GM23338 (cell line): ENCODE data around the gene RBPJL. TPM values are rescaled to one million over a fixed set of nuclear protein-coding genes. Genes with fewer than 3 reads are reported as not detected.

Experiments
- ATAC-seq: fragments of 200-7000 bp; cut with Tn5 transposase; 3 replicates; pipeline ENCODE4 v1.9.1; 2020
- DNase-seq: peaks from one replicate; pipeline ENCODE4 v3.0.0-alpha.2; 2015; ENCODE audit warnings: low spot score
- H2AFZ ChIP-seq: fragments of 200-600 bp; sonication (generic); 2 replicates; pipeline ENCODE4 v1.8.0; 2016; ENCODE audit warnings: antibody characterized with exemption, mild to moderate bottlenecking, moderate library complexity
- H3F3A ChIP-seq: fragments of 200-600 bp; sonication (generic); replicated peaks from 2 replicates; pipeline ENCODE4 v1.8.0; 2017; ENCODE audit warnings: antibody characterized with exemption, mixed run types, low read depth
- H3K27ac ChIP-seq: fragments of 200-600 bp; sonication (generic); 2 replicates; pipeline ENCODE4 v1.6.1; 2016; ENCODE audit warnings: low read depth
- H3K27me3 ChIP-seq: fragments of 200-600 bp; sonication (generic); 2 replicates; pipeline ENCODE4 v1.8.0; 2016; ENCODE audit warnings: mild to moderate bottlenecking, mixed run types, moderate library complexity; ENCODE audit not compliant: insufficient read depth
- H3K36me3 ChIP-seq: fragments of 200-600 bp; sonication (generic); 2 replicates; pipeline ENCODE4 v1.8.0; 2016; ENCODE audit warnings: mild to moderate bottlenecking; ENCODE audit not compliant: insufficient read depth
- H3K4me1 ChIP-seq: fragments of 200-600 bp; sonication (generic); 2 replicates; pipeline ENCODE4 v1.8.0; 2016; ENCODE audit warnings: mild to moderate bottlenecking, moderate library complexity; ENCODE audit not compliant: insufficient read depth
- H3K4me2 ChIP-seq: fragments of 200-600 bp; sonication (generic); 2 replicates; pipeline ENCODE4 v1.7.1; 2017; ENCODE audit warnings: mixed run types
- H3K4me3 ChIP-seq: fragments of 200-600 bp; sonication (generic); 2 replicates; pipeline ENCODE4 v1.6.1; 2016; ENCODE audit warnings: mixed run types
- H3K79me2 ChIP-seq: fragments of 200-600 bp; sonication (generic); replicated peaks from 2 replicates; pipeline ENCODE4 v1.8.0; 2017; ENCODE audit warnings: mild to moderate bottlenecking; ENCODE audit not compliant: insufficient read depth
- H3K9me2 ChIP-seq: fragments of 200-600 bp; sonication (generic); 2 replicates; pipeline ENCODE4 v1.8.0; 2017; ENCODE audit not compliant: insufficient read depth
- H4K20me1 ChIP-seq: fragments of 200-600 bp; sonication (generic); replicated peaks from 2 replicates; pipeline ENCODE4 v1.8.0; 2017; ENCODE audit warnings: mild to moderate bottlenecking; ENCODE audit not compliant: insufficient read depth
- H3K27ac Mint-ChIP-seq: 2 replicates; pipeline ENCODE4 v1.8.0; 2020; ENCODE audit warnings: inconsistent platforms, mild to moderate bottlenecking, moderate library complexity, mixed read lengths
- H3K27me3 Mint-ChIP-seq: 3 replicates; pipeline ENCODE4 v1.8.0; 2022; ENCODE audit warnings: low read depth, mild to moderate bottlenecking, moderate library complexity, mixed read lengths, inconsistent platforms; ENCODE audit not compliant: insufficient read depth, poor library complexity
- H3K36me3 Mint-ChIP-seq: 3 replicates; pipeline ENCODE4 v1.8.0; 2021; ENCODE audit warnings: low read depth, mild to moderate bottlenecking, inconsistent platforms, moderate library complexity, mixed read lengths
- H3K4me1 Mint-ChIP-seq: 3 replicates; pipeline ENCODE4 v1.8.0; 2020; ENCODE audit warnings: mild to moderate bottlenecking, inconsistent platforms, mixed read lengths
- H3K4me3 Mint-ChIP-seq: 3 replicates; pipeline ENCODE4 v1.8.0; 2021; ENCODE audit warnings: moderate library complexity, mild to moderate bottlenecking, inconsistent platforms, mixed read lengths
- H3K9me3 Mint-ChIP-seq: 3 replicates; pipeline ENCODE4 v1.8.0; 2020; ENCODE audit warnings: moderate library complexity, mild to moderate bottlenecking, inconsistent platforms, mixed read lengths
- EZH2 ChIP-seq: fragments of 200-600 bp; sonication (generic); IDR thresholded peaks from one replicate; pipeline ENCODE4 v1.8.0; 2017; ENCODE audit warnings: antibody characterized with exemption, mild to moderate bottlenecking, low read depth; ENCODE audit not compliant: unreplicated experiment
- EZH2phosphoT487 ChIP-seq: fragments of 200-600 bp; sonication (generic); IDR thresholded peaks from one replicate; pipeline ENCODE4 v1.8.1; 2018; ENCODE audit warnings: antibody characterized with exemption; ENCODE audit not compliant: unreplicated experiment
- JUNB ChIP-seq: IDR thresholded peaks from one replicate; pipeline ENCODE4 v1.6.1; 2016; ENCODE audit warnings: antibody characterized with exemption; ENCODE audit not compliant: unreplicated experiment
- POLR2AphosphoS5 ChIP-seq: IDR thresholded peaks from 2 replicates; pipeline ENCODE4 v1.6.1; 2016; ENCODE audit warnings: antibody characterized with exemption, low read depth
- STAT1 ChIP-seq: IDR thresholded peaks from one replicate; pipeline ENCODE4 v1.6.1; 2016; ENCODE audit warnings: antibody characterized with exemption; ENCODE audit not compliant: unreplicated experiment
- ZNF114 ChIP-seq: fragments of 250-450 bp; sonication (Bioruptor Pico); IDR thresholded peaks from 2 replicates; pipeline ENCODE4 v1.5.0; 2020; ENCODE audit warnings: mild to moderate bottlenecking, moderate library complexity
- polyA plus RNA-seq: library from polyadenylated mRNA; unstranded; fragments of >200 nt; fragmentation: Nextera tagmentation; extraction: Ambion mirVana; gene quantifications from 2 replicates; pipeline ENCODE4 v1.2.1, GENCODE V29; 2016
- total RNA-seq: library from RNA; depleted of rRNA; stranded (reverse); fragments of >200 nt; shearing (Covaris generic); gene quantifications from 2 replicates; pipeline ENCODE4 v1.2.3, GENCODE V29; 2014
- TF ChIP-seq, protein P1 (sequence below): IDR thresholded peaks from one replicate; pipeline ENCODE4 v1.6.1; 2018; ENCODE audit warnings: antibody characterized with exemption; ENCODE audit not compliant: unreplicated experiment
- TF ChIP-seq, protein P2 (sequence below), 2 experiments: fragments of 200-600 bp in 1 of 2; sonication (generic) in 1 of 2; conservative IDR thresholded peaks; 2 replicates each; pipeline versions ENCODE4 v1.5.1 to v1.6.1; 2016 to 2017; ENCODE audit warnings: antibody characterized with exemption in 2 of 2, low read depth in 2 of 2, mild to moderate bottlenecking in 2 of 2, moderate library complexity in 1 of 2

The RBPJL gene
- total and polyA plus RNA-seq, 2 experiments from 2014 or later = 0.44 to 0.66 TPM

DNA sequence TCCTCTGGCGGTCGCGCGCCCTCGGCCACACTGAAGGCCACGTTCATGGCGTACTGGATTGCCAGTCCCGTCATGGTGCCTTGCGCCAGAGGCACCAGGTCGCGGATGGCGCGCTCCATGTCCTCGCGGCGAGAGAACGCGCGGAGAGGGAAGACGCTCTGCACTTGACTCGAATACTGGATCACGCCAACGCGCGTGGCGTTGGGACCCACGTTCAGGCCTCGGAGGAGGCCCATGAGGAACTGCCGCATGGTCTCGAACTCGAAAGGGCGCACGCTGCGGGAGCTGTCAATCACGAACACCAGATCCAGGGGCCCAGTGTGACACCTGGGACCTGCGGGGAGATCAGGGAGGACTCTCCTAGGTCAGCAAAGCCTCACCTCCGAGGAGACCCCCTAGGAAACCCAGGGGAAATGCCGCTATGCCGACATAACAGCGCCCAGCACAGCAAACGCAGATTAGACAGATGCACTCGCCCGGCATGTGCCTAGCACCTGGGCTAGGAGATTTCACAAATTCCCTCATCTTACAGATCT lies 2.1 kb upstream of the RBPJL start (continued):
- TF ChIP-seq, protein P1, sequence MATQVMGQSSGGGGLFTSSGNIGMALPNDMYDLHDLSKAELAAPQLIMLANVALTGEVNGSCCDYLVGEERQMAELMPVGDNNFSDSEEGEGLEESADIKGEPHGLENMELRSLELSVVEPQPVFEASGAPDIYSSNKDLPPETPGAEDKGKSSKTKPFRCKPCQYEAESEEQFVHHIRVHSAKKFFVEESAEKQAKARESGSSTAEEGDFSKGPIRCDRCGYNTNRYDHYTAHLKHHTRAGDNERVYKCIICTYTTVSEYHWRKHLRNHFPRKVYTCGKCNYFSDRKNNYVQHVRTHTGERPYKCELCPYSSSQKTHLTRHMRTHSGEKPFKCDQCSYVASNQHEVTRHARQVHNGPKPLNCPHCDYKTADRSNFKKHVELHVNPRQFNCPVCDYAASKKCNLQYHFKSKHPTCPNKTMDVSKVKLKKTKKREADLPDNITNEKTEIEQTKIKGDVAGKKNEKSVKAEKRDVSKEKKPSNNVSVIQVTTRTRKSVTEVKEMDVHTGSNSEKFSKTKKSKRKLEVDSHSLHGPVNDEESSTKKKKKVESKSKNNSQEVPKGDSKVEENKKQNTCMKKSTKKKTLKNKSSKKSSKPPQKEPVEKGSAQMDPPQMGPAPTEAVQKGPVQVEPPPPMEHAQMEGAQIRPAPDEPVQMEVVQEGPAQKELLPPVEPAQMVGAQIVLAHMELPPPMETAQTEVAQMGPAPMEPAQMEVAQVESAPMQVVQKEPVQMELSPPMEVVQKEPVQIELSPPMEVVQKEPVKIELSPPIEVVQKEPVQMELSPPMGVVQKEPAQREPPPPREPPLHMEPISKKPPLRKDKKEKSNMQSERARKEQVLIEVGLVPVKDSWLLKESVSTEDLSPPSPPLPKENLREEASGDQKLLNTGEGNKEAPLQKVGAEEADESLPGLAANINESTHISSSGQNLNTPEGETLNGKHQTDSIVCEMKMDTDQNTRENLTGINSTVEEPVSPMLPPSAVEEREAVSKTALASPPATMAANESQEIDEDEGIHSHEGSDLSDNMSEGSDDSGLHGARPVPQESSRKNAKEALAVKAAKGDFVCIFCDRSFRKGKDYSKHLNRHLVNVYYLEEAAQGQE = no peak
- TF ChIP-seq JUNB (no peak), STAT1 (no peak), POLR2AphosphoS5 (no peak)

DNA sequence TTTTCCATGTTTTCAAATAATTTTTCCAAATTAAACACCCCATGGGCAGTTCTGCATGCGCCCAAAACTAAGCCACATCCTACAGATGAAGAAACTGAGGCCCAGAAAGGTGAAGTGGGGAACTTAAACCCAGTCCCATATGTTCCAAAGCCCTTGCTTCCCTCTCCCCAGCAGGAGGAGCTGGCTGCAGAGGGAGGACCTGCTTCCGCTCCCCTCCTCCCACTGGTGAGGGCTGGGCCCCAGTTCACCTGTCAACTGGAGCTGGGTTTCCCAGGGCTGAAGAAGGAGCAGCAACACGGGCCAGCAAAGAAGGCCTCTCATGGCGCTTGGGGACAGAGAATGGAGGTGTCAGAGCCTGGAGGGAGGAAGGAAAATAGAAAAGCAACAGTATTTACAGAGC lies 1.4 kb upstream of the RBPJL start:
- DNase-seq (peak; percentile 35), ATAC-seq (no peak)
- Histone ChIP-seq H3K4me1 (peaks cover 10% of the 10 kb centered on the region; the same call in 1 of the 2 replicates), H4K20me1 (no peaks in the 10 kb centered on the region; the same call in 1 of the 2 replicates), H3K4me2 (no peak overlapping the region), H3K79me2 (no peaks in the 10 kb centered on the region), H2AFZ (no peak overlapping the region), H3K4me3 (no peak overlapping the region), H3F3A (no peaks in the 10 kb centered on the region), H3K27ac (no peak overlapping the region), H3K36me3 (no peaks in the 10 kb centered on the region), H3K9me2 (no peaks in the 10 kb centered on the region), H3K27me3 (0 out of 2 replicates have a peak, but pooled peaks cover 4% of the 10 kb centered on the region)
- no peaks in the 10 kb centered on the region; the same call in 2 of the 3 replicates for H3K9me3 Mint-ChIP-seq
- H3K4me1 Mint-ChIP-seq = peaks cover 25% of the 10 kb centered on the region
- TF ChIP-seq, protein P2, sequence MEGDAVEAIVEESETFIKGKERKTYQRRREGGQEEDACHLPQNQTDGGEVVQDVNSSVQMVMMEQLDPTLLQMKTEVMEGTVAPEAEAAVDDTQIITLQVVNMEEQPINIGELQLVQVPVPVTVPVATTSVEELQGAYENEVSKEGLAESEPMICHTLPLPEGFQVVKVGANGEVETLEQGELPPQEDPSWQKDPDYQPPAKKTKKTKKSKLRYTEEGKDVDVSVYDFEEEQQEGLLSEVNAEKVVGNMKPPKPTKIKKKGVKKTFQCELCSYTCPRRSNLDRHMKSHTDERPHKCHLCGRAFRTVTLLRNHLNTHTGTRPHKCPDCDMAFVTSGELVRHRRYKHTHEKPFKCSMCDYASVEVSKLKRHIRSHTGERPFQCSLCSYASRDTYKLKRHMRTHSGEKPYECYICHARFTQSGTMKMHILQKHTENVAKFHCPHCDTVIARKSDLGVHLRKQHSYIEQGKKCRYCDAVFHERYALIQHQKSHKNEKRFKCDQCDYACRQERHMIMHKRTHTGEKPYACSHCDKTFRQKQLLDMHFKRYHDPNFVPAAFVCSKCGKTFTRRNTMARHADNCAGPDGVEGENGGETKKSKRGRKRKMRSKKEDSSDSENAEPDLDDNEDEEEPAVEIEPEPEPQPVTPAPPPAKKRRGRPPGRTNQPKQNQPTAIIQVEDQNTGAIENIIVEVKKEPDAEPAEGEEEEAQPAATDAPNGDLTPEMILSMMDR (conservative IDR thresholded peaks at IDR 0.05; ENCODE audit: low read depth in 2 of 2) = peak in 1 of 2 experiments; percentile 23; a peak in 2 of 4 replicates
- TF ChIP-seq EZH2 = no peak
- TF ChIP-seq ZNF114 = no peak
- TF ChIP-seq EZH2phosphoT487 = no peak
- peaks cover 29% of the 10 kb centered on the region for H3K27me3 Mint-ChIP-seq
- H3K27ac Mint-ChIP-seq = no peak overlapping the region
- H3K4me3 Mint-ChIP-seq = no peak overlapping the region
- no peaks in the 10 kb centered on the region for H3K36me3 Mint-ChIP-seq
